PC-3 (cell line): ENCODE data around the gene SMOC2. TPM values are rescaled to one million over a fixed set of nuclear protein-coding genes. Genes with fewer than 3 reads are reported as not detected.

Experiments used
- ATAC-seq: fragments of 200-7000 bp; cut with Tn5 transposase; 2 replicates; pipeline ENCODE4 v1.9.1; 2020; ENCODE audit warnings: mild to moderate bottlenecking, moderate library complexity
- BruUV-seq: library from RNA; stranded (reverse); fragments of 400-500 nt; replicated peaks from 2 replicates; lab custom pipeline; 2021; lab: Mats Ljungman, UMichigan
- CTCF ChIA-PET: fragments of 300-600 bp; sonication (Branson Sonifier 250); formaldehyde crosslinking; loops from one replicate; lab custom pipeline; 2022; ENCODE audit warnings: antibody characterized with exemption; lab: Charles Lee
- POLR2A ChIA-PET: fragments of 300-600 bp; sonication (Branson Sonifier 250); formaldehyde crosslinking; loops from one replicate; lab custom pipeline; 2022; ENCODE audit warnings: antibody characterized with exemption; ENCODE audit not compliant: unreplicated experiment; lab: Charles Lee
- DNase-seq: peaks from one replicate; pipeline ENCODE4 v3.0.0-alpha.2; 2015
- H2AFZ ChIP-seq: fragments of 300-600 bp; sonication (generic); 2 replicates; pipeline ENCODE4 v1.6.0; 2016; ENCODE audit warnings: antibody characterized with exemption, low read length
- H3F3A ChIP-seq: fragments of 300-600 bp; sonication (generic); one replicate; pipeline ENCODE4 v1.6.0; 2017; ENCODE audit warnings: antibody characterized with exemption, low read length, control low read depth, mild to moderate bottlenecking; ENCODE audit not compliant: unreplicated experiment
- H3K27ac ChIP-seq: fragments of 300-600 bp; sonication (generic); 2 replicates; pipeline ENCODE4 v1.5.1; 2016; ENCODE audit warnings: mild to moderate bottlenecking, low read length
- H3K27me3 ChIP-seq: fragments of 300-600 bp; sonication (generic); 2 replicates; pipeline ENCODE4 v1.6.1; 2016; ENCODE audit warnings: low read length, mixed read lengths
- H3K36me3 ChIP-seq: fragments of 300-600 bp; sonication (generic); 2 replicates; pipeline ENCODE4 v1.6.1; 2016; ENCODE audit warnings: low read depth, mixed run types, low read length, mixed read lengths
- H3K4me1 ChIP-seq: fragments of 300-600 bp; sonication (generic); 2 replicates; pipeline ENCODE4 v1.5.1; 2016; ENCODE audit warnings: low read length; ENCODE audit not compliant: insufficient read depth
- H3K4me2 ChIP-seq: fragments of 300-600 bp; sonication (generic); 2 replicates; pipeline ENCODE4 v1.6.0; 2016; ENCODE audit warnings: low read length
- H3K4me3 ChIP-seq: fragments of 300-600 bp; sonication (generic); 2 replicates; pipeline ENCODE4 v1.5.1; 2016; ENCODE audit warnings: mild to moderate bottlenecking, low read length, mixed read lengths
- H3K79me2 ChIP-seq: fragments of 300-600 bp; sonication (generic); 2 replicates; pipeline ENCODE4 v1.6.1; 2017; ENCODE audit warnings: low read length, mixed read lengths
- H3K9ac ChIP-seq: fragments of 300-600 bp; sonication (generic); 2 replicates; pipeline ENCODE4 v1.6.0; 2016; ENCODE audit warnings: mild to moderate bottlenecking, low read length
- H3K9me2 ChIP-seq: fragments of 300-600 bp; sonication (generic); replicated peaks from 2 replicates; pipeline ENCODE4 v1.6.1; 2016; ENCODE audit warnings: mixed run types, low read length, mixed read lengths
- H3K9me3 ChIP-seq: fragments of 300-600 bp; sonication (generic); 2 replicates; pipeline ENCODE4 v1.6.1; 2016; ENCODE audit warnings: low read length, mixed read lengths
- H4K20me1 ChIP-seq: fragments of 300-600 bp; sonication (generic); 2 replicates; pipeline ENCODE4 v1.6.1; 2016; ENCODE audit warnings: low read length, mixed read lengths
- CTCF ChIP-seq: fragments of 300-600 bp; sonication (generic); conservative IDR thresholded peaks from 2 replicates; pipeline ENCODE4 v1.5.1; 2017; ENCODE audit warnings: antibody characterized with exemption, low read depth, mild to moderate bottlenecking, low read length
- EZH2 ChIP-seq: fragments of 300-600 bp; sonication (generic); IDR thresholded peaks from one replicate; pipeline ENCODE4 v1.6.1; 2017; ENCODE audit warnings: antibody characterized with exemption, mild to moderate bottlenecking, low read length; ENCODE audit not compliant: unreplicated experiment
- EZH2phosphoT487 ChIP-seq: fragments of 300-600 bp; sonication (generic); IDR thresholded peaks from 2 replicates; pipeline ENCODE4 v1.6.1; 2018; ENCODE audit warnings: mild to moderate bottlenecking, antibody characterized with exemption, low read length, borderline replicate concordance
- intact Hi-C: fragments of 100-400 bp; cut with micrococcal nuclease; formaldehyde crosslinking; loops from 2 replicates; pipeline ENCODE4 v1.9.0; 2023
- total RNA-seq: library from RNA; depleted of rRNA; stranded (reverse); fragments of >200 nt; gene quantifications from 2 replicates; pipeline ENCODE4 v1.2.3, GENCODE V29; 2014

The SMOC2 gene
- total RNA-seq, 1 experiment from 2014 or later: not detected

- Histone ChIP-seq H3K9me2 (no peaks in the 10 kb centered on the region), H3K27ac (no peak overlapping the region), H3K79me2 (no peaks in the 10 kb centered on the region), H3K9me3 (no peaks in the 10 kb centered on the region), H4K20me1 (no peaks in the 10 kb centered on the region), H3K36me3 (no peaks in the 10 kb centered on the region), H3F3A (no peaks in the 10 kb centered on the region), H3K4me2 (no peak overlapping the region), H3K4me1 (no peaks in the 10 kb centered on the region), H3K4me3 (no peak overlapping the region), H3K9ac (no peak overlapping the region), H2AFZ (no peak overlapping the region), H3K27me3 (peaks cover 11% of the 10 kb centered on the region; the same call in 1 of the 2 replicates)
- ATAC-seq (no peak), DNase-seq (no peak)
- intact Hi-C loops: no loop called here
- ChIA-PET POLR2A (no interaction called here), CTCF (no interaction called here)
- no peak for TF ChIP-seq CTCF
- no peak for TF ChIP-seq EZH2
- no TSS peak for BruUV-seq
Measured at GRCh38 chr6:168599769-168600330, 158.9 kb downstream of the SMOC2 start.

DNA sequence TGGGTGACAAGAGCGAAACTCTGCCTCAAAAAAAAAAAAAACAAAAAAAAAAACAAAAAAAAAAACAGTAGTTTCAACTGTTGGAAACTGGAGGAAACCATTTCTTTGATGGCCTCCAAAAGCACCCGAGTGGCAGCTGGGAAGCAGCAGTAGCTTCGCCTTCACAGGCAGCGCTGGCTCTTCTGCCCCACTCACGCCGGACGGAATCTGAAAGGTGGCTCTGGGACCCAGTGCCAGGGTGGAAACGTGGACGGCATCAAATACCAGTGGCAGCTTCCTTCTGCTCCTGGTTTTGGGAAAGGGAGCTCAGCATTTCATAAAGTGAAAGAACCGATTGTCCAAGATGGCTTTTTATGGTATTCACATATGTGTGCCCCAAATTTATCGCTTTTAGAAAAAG lies 159.4 kb downstream of the SMOC2 start:
- no peak overlapping the region for H3K27ac ChIP-seq
- H3K4me3 ChIP-seq: no peak overlapping the region
- H4K20me1 ChIP-seq: no peaks in the 10 kb centered on the region
- ATAC-seq (no peak), DNase-seq (no peak)
- no peaks in the 10 kb centered on the region for H3F3A ChIP-seq
- no peak overlapping the region for H2AFZ ChIP-seq
- intact Hi-C loops: no loop called here
- TF ChIP-seq EZH2phosphoT487 (no peak), CTCF (no peak), EZH2 (no peak)
- POLR2A ChIA-PET: no interaction called here
- no TSS peak for BruUV-seq
- H3K9ac ChIP-seq: no peak overlapping the region
- no peaks in the 10 kb centered on the region for H3K9me2 ChIP-seq
- H3K9me3 ChIP-seq: no peaks in the 10 kb centered on the region
- peaks cover 15% of the 10 kb centered on the region; the same call in 1 of the 2 replicates for H3K27me3 ChIP-seq
- H3K4me2 ChIP-seq: no peak overlapping the region
- H3K79me2 ChIP-seq: no peaks in the 10 kb centered on the region
- no peaks in the 10 kb centered on the region for H3K36me3 ChIP-seq
- no peaks in the 10 kb centered on the region for H3K4me1 ChIP-seq
- CTCF ChIA-PET: no interaction called here

DNA sequence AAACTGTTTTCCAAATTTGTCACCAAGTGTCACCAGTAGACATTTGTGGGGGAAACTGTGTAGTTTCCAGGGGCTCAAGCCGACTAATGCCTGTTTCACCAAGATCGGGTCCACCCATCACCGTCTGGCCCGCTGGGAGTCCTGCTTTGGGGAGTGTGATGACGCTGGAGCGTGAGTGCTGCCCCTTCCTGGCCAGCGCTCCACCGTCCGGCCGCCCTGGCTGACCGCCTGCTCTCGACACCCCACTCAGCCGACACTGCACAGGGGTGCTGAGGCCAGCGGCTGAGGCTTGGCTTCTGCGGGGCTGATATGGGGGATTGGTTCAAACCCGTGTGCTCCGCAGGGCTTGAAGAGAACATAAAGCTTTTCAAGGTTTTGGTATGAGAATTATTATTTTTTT lies 160.1 kb downstream of the SMOC2 start:
- Histone ChIP-seq H3K79me2 (no peaks in the 10 kb centered on the region), H2AFZ (no peak overlapping the region), H3K4me1 (no peaks in the 10 kb centered on the region), H3K4me2 (no peak overlapping the region), H3K9ac (no peak overlapping the region), H3F3A (no peaks in the 10 kb centered on the region), H3K9me3 (no peaks in the 10 kb centered on the region), H3K36me3 (no peaks in the 10 kb centered on the region), H3K4me3 (no peak overlapping the region), H3K27me3 (peaks cover 15% of the 10 kb centered on the region; the same call in 1 of the 2 replicates), H3K9me2 (no peaks in the 10 kb centered on the region), H3K27ac (no peak overlapping the region), H4K20me1 (no peaks in the 10 kb centered on the region)
- no peak for DNase-seq
- intact Hi-C loops: no loop called here
- no peak for ATAC-seq
- no peak for TF ChIP-seq EZH2phosphoT487
- no peak for TF ChIP-seq CTCF
- no peak for TF ChIP-seq EZH2
- no TSS peak for BruUV-seq
- CTCF ChIA-PET: no interaction called here
- POLR2A ChIA-PET: no interaction called here
